Upper lobe of left lung (tissue), 4 donors: ENCODE results near the gene AVEN.

Experiments used
- POLR2A ChIP-seq, 4 donors: fragments of 450-650 bp; IDR thresholded peaks; one replicate each; pipeline ENCODE4 v1.5.1; 2016 to 2017; ENCODE audit warnings: antibody characterized with exemption in 4 of 4, mild to moderate bottlenecking in 2 of 4
- POLR2AphosphoS5 ChIP-seq, 2 donors: sonication (generic); formaldehyde crosslinking; IDR thresholded peaks; one replicate each; pipeline ENCODE4 v1.5.1; 2017; ENCODE audit warnings: antibody characterized with exemption in 2 of 2
- TF ChIP-seq, protein P1 (sequence below), 6 experiments: fragments of 450-650 bp in 4 of 6; fragments of 200-600 bp in 2 of 6; sonication (generic) in 2 of 6; IDR thresholded peaks; one replicate each; pipeline ENCODE4 v1.5.1; 2016 to 2019; ENCODE audit warnings: antibody characterized with exemption in 6 of 6

DNA sequence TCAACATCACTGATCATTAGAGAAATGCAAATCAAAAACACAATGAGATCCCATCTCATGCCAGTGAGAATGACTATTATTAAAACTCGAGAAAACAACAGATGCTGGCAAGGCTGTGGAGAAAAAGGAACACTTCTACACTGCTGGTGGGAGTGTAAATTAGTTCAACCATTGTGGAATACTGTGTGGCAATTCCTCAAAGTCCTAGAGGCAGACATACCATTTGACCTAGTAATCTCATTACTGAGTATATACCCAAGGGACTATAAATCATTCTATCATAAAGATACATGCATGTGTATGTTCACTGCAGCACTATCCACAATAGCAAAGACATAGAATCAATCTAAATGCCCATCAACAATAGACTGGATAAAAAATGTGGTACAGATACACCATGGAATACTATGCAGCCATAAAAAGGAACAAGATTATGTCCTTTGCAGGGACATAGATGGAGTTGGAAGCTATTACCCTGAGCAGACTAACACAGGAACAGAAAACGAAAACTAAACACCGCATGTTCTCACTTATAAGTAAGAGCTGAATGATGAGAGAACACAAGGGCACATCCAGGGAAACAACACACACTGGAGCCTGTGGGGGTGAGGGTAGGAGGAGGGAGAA is 15.2 kb upstream of the AVEN start:
- TF ChIP-seq, protein P1, sequence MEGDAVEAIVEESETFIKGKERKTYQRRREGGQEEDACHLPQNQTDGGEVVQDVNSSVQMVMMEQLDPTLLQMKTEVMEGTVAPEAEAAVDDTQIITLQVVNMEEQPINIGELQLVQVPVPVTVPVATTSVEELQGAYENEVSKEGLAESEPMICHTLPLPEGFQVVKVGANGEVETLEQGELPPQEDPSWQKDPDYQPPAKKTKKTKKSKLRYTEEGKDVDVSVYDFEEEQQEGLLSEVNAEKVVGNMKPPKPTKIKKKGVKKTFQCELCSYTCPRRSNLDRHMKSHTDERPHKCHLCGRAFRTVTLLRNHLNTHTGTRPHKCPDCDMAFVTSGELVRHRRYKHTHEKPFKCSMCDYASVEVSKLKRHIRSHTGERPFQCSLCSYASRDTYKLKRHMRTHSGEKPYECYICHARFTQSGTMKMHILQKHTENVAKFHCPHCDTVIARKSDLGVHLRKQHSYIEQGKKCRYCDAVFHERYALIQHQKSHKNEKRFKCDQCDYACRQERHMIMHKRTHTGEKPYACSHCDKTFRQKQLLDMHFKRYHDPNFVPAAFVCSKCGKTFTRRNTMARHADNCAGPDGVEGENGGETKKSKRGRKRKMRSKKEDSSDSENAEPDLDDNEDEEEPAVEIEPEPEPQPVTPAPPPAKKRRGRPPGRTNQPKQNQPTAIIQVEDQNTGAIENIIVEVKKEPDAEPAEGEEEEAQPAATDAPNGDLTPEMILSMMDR (IDR thresholded peaks at IDR 0.05), result no peak
- TF ChIP-seq POLR2AphosphoS5 (IDR thresholded peaks at IDR 0.05) (no peak), POLR2A (IDR thresholded peaks at IDR 0.05) (no peak)
